CD1c-positive myeloid dendritic cell (primary cell): ENCODE data around the gene TROAP.
"Not testable (repeated sequence)": the region's sequence is repeated elsewhere in the genome, so short reads cannot be mapped to it uniquely, and the experiment has no call there.

ENCODE experiments used
- DNase-seq: peaks from one replicate; pipeline ENCODE4 v3.0.0-alpha.2; 2016; ENCODE audit errors: extremely low spot score

TROAP gene

DNA sequence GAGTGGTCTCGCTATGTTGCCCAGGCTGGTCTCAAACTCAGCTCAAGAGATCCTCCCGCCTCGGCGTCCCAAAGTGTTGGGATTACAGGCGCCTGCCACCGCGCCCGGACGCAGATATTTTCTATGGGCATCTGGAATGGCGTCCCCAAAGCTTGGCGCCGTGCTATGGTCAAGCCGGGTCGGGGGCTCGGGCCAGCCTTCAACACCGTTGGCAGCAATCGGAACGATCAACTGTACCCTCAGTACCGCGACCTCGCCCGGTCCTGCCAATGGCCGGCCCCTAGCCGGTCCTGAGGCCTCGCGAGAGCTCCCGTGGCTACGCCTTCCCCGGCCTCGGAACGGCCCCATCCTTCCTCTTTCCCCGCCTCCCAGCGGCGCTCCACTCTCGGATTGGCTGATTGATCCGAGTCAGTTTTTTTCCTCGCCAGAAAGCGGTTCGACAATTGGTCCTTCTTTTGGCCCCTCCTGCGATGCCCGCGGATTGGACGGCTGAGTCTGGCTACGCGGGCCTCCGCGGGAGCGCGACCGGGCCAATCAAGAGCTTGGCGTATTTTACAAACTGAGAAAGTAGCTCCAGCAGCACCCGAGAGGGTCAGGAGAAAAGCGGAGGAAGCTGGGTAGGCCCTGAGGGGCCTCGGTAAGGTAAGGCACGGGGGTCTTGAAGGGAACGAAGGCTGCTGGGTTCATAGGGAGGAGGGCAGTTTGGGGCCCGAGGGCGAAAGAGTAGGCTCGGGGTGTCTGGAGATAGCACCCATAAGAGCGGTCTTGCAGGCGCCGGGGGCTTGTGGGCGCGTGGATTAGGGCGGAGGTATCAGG, at the start of gene TROAP:
Gene TROAP (plus strand): TSS at position 548 of the 816 bp plus-strand sequence. CDS start 354 bp downstream, outside the sequence.
- DNase-seq, result peak; percentile 99

DNA sequence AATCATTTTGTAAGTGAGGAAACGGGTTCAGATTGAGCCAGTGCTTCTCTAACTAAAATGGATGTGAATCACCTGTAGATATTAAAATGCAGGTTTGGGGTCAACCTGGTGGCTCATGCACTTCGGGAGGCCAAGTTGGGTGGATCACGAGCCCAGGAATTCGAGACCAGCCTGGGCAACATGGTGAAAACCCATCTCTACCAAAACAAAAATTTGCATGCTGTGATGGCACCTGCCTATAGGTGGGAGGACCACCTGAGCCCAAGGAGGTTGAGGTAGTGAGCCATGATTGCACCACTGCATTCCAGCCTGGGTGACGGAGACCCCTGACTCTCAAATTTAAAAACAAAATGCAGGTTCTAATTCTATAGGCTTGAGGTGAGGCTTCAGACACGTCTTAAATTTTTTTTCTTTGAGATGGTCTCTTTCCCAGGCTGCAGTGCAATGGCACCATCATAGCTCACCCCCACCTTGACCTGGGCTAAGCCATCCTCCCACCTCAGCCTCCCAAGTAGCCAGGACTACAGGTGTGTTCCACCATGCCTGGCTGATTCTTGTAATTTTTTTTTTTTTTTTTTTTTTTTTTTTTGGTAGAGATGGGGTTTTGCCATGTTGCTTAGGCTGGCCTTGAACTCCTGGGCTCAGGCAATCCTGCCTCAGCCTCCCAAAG, 49.2 kb upstream of the TROAP start:
- DNase-seq, result no peak

GRCh38 chr12:49274396-49275069, 48.5 kb upstream of the TROAP start:
- DNase-seq, result no peak

- DNase-seq, result no peak
These were observed 46.5 kb upstream of the TROAP start for GRCh38 chr12:49276304-49277290.

DNA sequence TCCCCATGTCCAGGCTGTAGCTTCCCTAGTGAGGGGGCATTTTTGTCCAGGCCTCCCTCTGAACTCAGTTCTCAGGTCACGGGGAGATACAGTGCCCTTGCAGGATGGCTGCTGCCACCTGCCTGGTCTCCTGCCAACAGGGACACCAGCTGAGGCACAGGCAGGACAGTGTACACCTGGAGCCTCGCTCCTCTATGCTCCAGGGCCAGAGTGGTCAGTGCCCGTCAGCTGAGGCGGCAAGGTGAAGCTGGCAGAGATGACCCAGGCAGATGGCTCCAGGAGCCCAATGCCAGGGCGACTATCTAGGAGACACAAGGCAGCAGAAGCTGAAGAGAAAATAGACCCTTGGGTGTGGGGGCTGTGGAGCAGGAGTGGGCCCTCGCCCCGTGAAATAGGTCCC, 45.6 kb upstream of the TROAP start:
- DNase-seq, result no peak

GRCh38 chr12:49279706-49280159, 43.3 kb upstream of the TROAP start:
- peak; percentile 72 for DNase-seq

- not testable (repeated sequence) for DNase-seq
These were observed 42.5 kb upstream of the TROAP start for GRCh38 chr12:49280545-49280944.

- no peak for DNase-seq
These were observed 40.8 kb upstream of the TROAP start for GRCh38 chr12:49282302-49282701.

DNA sequence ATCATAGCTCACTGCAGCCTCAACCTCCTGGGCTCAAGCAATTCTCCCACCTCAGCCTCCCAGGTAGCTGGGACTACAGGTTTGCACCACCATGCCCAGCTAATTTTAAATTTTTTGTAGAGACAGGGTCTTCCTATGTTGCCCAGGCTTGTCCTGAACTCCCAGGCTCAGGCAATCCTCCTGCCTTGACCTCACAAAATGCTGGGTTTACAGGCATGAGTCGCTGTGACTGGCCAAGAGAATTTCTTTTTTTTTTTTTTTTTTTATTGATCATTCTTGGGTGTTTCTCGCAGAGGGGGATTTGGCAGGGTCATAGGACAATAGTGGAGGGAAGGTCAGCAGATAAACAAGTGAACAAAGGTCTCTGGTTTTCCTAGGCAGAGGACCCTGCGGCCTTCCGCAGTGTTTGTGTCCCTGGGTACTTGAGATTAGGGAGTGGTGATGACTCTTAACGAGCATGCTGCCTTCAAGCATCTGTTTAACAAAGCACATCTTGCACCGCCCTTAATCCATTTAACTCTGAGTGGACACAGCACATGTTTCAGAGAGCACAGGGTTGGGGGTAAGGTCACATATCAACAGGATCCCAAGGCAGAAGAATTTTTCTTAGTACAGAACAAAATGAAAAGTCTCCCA, 40.2 kb upstream of the TROAP start:
- DNase-seq, result not testable (repeated sequence)

GRCh38 chr12:49283541-49284429, 39.3 kb upstream of the TROAP start:
- DNase-seq, result no peak

- DNase-seq, result no peak
These were observed 38.4 kb upstream of the TROAP start for GRCh38 chr12:49284672-49285071.

GRCh38 chr12:49287876-49288275, 35.2 kb upstream of the TROAP start:
- DNase-seq, result no peak

GRCh38 chr12:49288412-49288853, 34.6 kb upstream of the TROAP start:
- peak; percentile 80 for DNase-seq

DNA sequence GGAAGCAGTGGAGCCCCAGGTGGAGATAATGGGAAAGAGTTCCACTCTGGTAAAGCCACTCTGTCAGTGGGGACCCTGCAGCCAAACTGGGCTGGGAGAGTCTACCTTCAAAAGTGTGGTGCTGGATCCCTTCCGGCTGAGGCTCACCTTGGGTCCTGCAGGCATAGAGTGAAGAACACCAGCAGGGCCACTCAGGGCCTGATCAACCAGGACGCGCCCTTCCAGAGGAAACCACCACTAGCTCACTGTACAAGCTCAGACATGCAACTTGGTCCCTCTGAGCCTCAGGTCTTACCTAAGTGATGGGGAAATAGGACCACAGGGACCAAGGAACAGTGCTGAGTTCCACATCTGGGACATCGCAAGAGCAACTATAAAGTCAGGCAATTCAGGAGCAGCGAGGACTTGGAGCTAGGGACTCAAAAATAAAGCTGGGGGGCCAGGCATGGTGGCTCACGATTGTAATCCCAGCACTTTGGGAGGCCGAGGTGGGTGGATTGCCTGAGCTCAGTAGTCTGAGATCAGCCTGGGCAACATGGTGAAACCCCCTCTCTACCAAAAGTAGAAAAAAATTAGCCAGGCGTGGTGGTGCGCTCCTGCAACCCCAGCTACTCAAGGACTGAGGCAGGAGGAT, 34.0 kb upstream of the TROAP start:
- no peak for DNase-seq

GRCh38 chr12:49292729-49293055, 30.4 kb upstream of the TROAP start:
- no peak for DNase-seq

GRCh38 chr12:49293056-49293956, 29.7 kb upstream of the TROAP start:
- DNase-seq, result no peak

DNA sequence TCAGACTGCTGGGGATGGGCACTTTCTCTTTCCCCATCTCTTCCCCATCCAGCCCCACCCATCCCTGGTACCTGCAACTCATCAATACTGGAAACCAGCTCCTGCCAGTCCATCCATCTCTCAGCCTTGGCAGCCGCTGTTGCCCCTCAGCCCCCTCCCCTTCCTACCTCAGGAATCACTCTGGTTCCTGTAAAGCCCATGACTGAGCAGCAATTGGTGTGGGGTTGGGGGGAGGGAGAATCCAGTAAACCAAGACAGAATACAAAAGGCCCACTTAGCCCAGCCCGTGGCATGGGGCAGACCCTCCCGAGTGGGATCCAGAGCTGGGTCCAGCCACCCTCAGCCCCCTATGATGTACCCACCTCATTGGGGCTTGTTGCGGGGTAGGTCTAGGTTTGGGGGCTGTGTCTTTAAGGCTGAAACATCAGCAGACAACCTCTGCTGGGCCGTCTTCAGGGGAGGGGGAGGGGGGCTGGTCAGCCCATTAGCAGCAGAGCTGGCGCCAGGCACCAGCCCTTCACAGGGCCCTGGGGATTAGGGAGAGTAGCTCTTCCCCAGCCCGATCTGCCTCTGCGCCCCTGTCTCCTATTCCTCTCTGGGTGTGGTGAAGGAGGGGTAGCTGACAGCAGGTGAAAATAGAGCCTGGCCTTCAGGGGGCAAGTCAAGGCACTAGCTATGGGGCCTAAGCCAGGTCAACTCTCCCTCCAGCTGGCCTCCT, 28.8 kb upstream of the TROAP start:
- no peak for DNase-seq

- DNase-seq, result no peak
These were observed 28.3 kb upstream of the TROAP start for GRCh38 chr12:49294804-49295081.
